LHCN-M2 (cell line): Measurements from ENCODE around the gene TENT5C. TPM values are rescaled to one million over a fixed set of nuclear protein-coding genes. Genes with fewer than 3 reads are reported as not detected.
A peak's percentile ranks its signal among the peaks of the same experiment; 100 is the strongest.

Source experiments
- DNase-seq: peaks from one replicate; pipeline ENCODE4 v3.0.0-alpha.2; 2012; ENCODE audit warnings: low read depth
- total RNA-seq: library from RNA; depleted of rRNA; stranded (reverse); fragments of >200 nt; gene quantifications from 2 replicates; pipeline ENCODE4 v1.2.3, GENCODE V29; 2014

Gene TENT5C
- total RNA-seq, 1 experiment from 2014 or later: not detected

GRCh38 chr1:117573386-117574023, 32.3 kb upstream of the TENT5C start:
- no peak for DNase-seq

- DNase-seq: no peak
Observed at GRCh38 chr1:117574161-117574835, 31.6 kb upstream of the TENT5C start.

GRCh38 chr1:117575586-117576225, 30.1 kb upstream of the TENT5C start:
- DNase-seq: no peak

- DNase-seq: no peak
Observed at GRCh38 chr1:117576236-117576635, 29.6 kb upstream of the TENT5C start.

- DNase-seq: no peak
Observed at GRCh38 chr1:117577191-117577885, 28.5 kb upstream of the TENT5C start.

- DNase-seq: no peak
Observed at GRCh38 chr1:117578466-117578865, 27.4 kb upstream of the TENT5C start.

- DNase-seq: no peak
Observed at GRCh38 chr1:117579221-117579906, 26.5 kb upstream of the TENT5C start.

- DNase-seq: no peak
Observed at GRCh38 chr1:117580436-117580835, 25.4 kb upstream of the TENT5C start.

- DNase-seq: no peak
Observed at GRCh38 chr1:117580882-117581281, 25.0 kb upstream of the TENT5C start.

GRCh38 chr1:117581391-117581943, 24.4 kb upstream of the TENT5C start:
- DNase-seq: no peak

GRCh38 chr1:117582451-117582850, 23.4 kb upstream of the TENT5C start:
- DNase-seq: no peak

- DNase-seq: no peak
Observed at GRCh38 chr1:117583247-117583646, 22.6 kb upstream of the TENT5C start.

- DNase-seq: no peak
Observed at GRCh38 chr1:117584181-117584580, 21.7 kb upstream of the TENT5C start.

- no peak for DNase-seq
Observed at GRCh38 chr1:117585086-117585485, 20.8 kb upstream of the TENT5C start.

GRCh38 chr1:117586337-117586736, 19.5 kb upstream of the TENT5C start:
- no peak for DNase-seq

- no peak for DNase-seq
Observed at GRCh38 chr1:117586747-117587498, 18.9 kb upstream of the TENT5C start.

- DNase-seq: no peak
Observed at GRCh38 chr1:117587499-117588356, 18.1 kb upstream of the TENT5C start.

GRCh38 chr1:117589544-117589943, 16.3 kb upstream of the TENT5C start:
- DNase-seq: no peak

- peak; percentile 24 for DNase-seq
Observed at GRCh38 chr1:117590273-117590925, 15.4 kb upstream of the TENT5C start.
